HL-60 (cell line): ENCODE results near the gene TPP1.

Source experiments
- CTCF ChIP-seq: IDR thresholded peaks from one replicate; pipeline ENCODE4 v1.5.1; 2011; ENCODE audit warnings: low read length, control low read depth, inconsistent platforms; ENCODE audit not compliant: insufficient read depth
- POLR2AphosphoS5 ChIP-seq: IDR thresholded peaks from 2 replicates; pipeline ENCODE4 v1.6.1; 2012; ENCODE audit warnings: low read depth
- REST ChIP-seq: IDR thresholded peaks from 2 replicates; pipeline ENCODE4 v1.6.1; 2012; ENCODE audit warnings: low read depth; ENCODE audit not compliant: insufficient replicate concordance

- TF ChIP-seq CTCF (no peak), REST (no peak), POLR2AphosphoS5 (no peak)
Observed at GRCh38 chr11:6622261-6623171, 3.3 kb upstream of the TPP1 start.
